GM10248 (cell line): Measurements from ENCODE around the gene PRPF31.

Experiments
- CTCF ChIA-PET: fragments of 300-600 bp; sonication (Branson Sonifier 250); formaldehyde crosslinking; extraction: SDS; loops from one replicate; lab custom pipeline; 2021; ENCODE audit warnings: antibody characterized with exemption; lab: Yijun Ruan, JAX
- POLR2A ChIA-PET: fragments of 350-650 bp; sonication (Branson Sonifier 250); formaldehyde crosslinking; extraction: SDS; loops from one replicate; lab custom pipeline; 2020; ENCODE audit warnings: antibody characterized with exemption; lab: Yijun Ruan, JAX
- DNase-seq: peaks from one replicate; pipeline ENCODE4 v3.0.0; 2012; ENCODE audit errors: extremely low spot score
- TF ChIP-seq, protein P1 (sequence below): IDR thresholded peaks from 2 replicates; pipeline ENCODE4 v1.5.1; 2012; ENCODE audit warnings: mild to moderate bottlenecking, low read depth; ENCODE audit errors: extremely low read depth, missing control alignments, control extremely low read depth

Gene PRPF31

DNA sequence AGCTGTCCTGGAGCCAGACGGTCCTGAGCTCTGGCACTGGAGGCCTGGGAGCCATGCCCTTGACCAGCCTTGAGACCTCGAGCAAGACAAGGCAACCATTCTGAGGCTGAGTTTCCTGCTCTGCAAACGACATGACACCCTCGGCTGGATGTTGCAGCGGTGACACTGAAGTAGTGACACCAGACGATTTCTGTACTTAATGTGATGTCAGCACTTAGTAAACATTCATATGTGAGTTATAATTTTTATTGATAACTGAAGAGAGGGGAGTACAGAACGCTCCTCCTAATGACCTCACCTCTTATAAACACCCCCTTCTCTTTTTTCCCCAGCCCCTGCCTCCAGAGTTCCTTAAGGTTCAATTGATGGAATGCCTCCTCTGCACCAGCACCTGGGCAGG, 7.1 kb upstream of the PRPF31 start:
- ChIA-PET POLR2A (no interaction called here), CTCF (no interaction called here)

GRCh38 chr19:54109651-54110050, 5.9 kb upstream of the PRPF31 start:
- ChIA-PET CTCF (no interaction called here), POLR2A (no interaction called here)
- no peak for DNase-seq
- TF ChIP-seq, protein P1, sequence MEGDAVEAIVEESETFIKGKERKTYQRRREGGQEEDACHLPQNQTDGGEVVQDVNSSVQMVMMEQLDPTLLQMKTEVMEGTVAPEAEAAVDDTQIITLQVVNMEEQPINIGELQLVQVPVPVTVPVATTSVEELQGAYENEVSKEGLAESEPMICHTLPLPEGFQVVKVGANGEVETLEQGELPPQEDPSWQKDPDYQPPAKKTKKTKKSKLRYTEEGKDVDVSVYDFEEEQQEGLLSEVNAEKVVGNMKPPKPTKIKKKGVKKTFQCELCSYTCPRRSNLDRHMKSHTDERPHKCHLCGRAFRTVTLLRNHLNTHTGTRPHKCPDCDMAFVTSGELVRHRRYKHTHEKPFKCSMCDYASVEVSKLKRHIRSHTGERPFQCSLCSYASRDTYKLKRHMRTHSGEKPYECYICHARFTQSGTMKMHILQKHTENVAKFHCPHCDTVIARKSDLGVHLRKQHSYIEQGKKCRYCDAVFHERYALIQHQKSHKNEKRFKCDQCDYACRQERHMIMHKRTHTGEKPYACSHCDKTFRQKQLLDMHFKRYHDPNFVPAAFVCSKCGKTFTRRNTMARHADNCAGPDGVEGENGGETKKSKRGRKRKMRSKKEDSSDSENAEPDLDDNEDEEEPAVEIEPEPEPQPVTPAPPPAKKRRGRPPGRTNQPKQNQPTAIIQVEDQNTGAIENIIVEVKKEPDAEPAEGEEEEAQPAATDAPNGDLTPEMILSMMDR: no peak

More for the DNA sequence above, 7.1 kb upstream of the PRPF31 start:
- TF ChIP-seq, protein P1: no peak
- DNase-seq: no peak

- CTCF ChIA-PET: interaction anchor here (1.0 to 1.6 kb wide), 5 partner anchors 9 to 45 kb away, joined by 3 to 5 read pairs (median 4); partner anchors contain the start of genes CNOT3 and LENG1
- TF ChIP-seq, protein P1: no peak
- DNase-seq: peak; percentile 67
- POLR2A ChIA-PET: interaction anchor here (1.9 kb wide), 1 partner anchor 23 kb away, joined by 10 read pairs; the partner anchor contains the start of gene CNOT3
Observed at GRCh38 chr19:54114340-54115108, 1.0 kb upstream of the PRPF31 start.

DNA sequence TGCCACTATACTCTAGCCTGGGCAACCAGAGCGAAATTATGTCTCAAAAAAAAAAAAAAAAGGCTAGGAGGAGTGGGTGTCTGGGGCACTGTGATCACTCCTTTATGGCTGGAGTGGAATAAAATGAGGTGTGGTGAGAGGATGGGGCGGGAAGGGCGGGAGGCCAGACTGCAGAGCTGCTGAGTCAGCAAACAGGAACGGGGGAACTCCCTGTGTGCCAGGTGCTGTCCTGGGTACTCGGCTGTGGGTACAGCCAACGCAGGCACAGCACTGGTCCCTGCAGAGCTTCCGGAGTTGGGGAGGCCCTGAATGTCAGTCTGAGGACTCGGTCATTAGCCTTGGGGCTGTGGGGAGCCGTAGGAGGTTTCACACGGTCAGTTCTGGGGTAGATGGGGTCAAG, 5.7 kb downstream of the PRPF31 start:
- POLR2A ChIA-PET: interaction anchor here (1.1 kb wide), 1 partner anchor 16 kb away, joined by 5 read pairs; the partner anchor contains the start of gene CNOT3
- no peak for DNase-seq
- CTCF ChIA-PET: no interaction called here
- TF ChIP-seq, protein P1: no peak

GRCh38 chr19:54123682-54124081, 8.1 kb downstream of the PRPF31 start:
- no peak for DNase-seq
- ChIA-PET POLR2A (no interaction called here), CTCF (interaction anchor here (1.2 to 1.6 kb wide), 2 partner anchors 9 kb away, joined by 3 to 5 read pairs; partner anchors contain the start of genes PRPF31 and TFPT)
- TF ChIP-seq, protein P1: no peak

- ChIA-PET POLR2A (no interaction called here), CTCF (interaction anchor here (1.2 to 1.6 kb wide), 2 partner anchors 8 to 9 kb away, joined by 3 to 5 read pairs; partner anchors contain the start of genes PRPF31 and TFPT)
- DNase-seq: no peak
- TF ChIP-seq, protein P1: no peak
Observed at GRCh38 chr19:54124393-54124792, 8.8 kb downstream of the PRPF31 start.
